GM23338 (cell line): Measurements from ENCODE around the gene IMPG2. TPM values are rescaled to one million over a fixed set of nuclear protein-coding genes. Genes with fewer than 3 reads are reported as not detected.

Experiments
- ATAC-seq: fragments of 200-7000 bp; cut with Tn5 transposase; 3 replicates; pipeline ENCODE4 v1.9.1; 2020
- DNase-seq: peaks from one replicate; pipeline ENCODE4 v3.0.0-alpha.2; 2015; ENCODE audit warnings: low spot score
- H2AFZ ChIP-seq: fragments of 200-600 bp; sonication (generic); 2 replicates; pipeline ENCODE4 v1.8.0; 2016; ENCODE audit warnings: antibody characterized with exemption, mild to moderate bottlenecking, moderate library complexity
- H3F3A ChIP-seq: fragments of 200-600 bp; sonication (generic); replicated peaks from 2 replicates; pipeline ENCODE4 v1.8.0; 2017; ENCODE audit warnings: antibody characterized with exemption, mixed run types, low read depth
- H3K27ac ChIP-seq: fragments of 200-600 bp; sonication (generic); 2 replicates; pipeline ENCODE4 v1.6.1; 2016; ENCODE audit warnings: low read depth
- H3K27me3 ChIP-seq: fragments of 200-600 bp; sonication (generic); 2 replicates; pipeline ENCODE4 v1.8.0; 2016; ENCODE audit warnings: mild to moderate bottlenecking, mixed run types, moderate library complexity; ENCODE audit not compliant: insufficient read depth
- H3K36me3 ChIP-seq: fragments of 200-600 bp; sonication (generic); 2 replicates; pipeline ENCODE4 v1.8.0; 2016; ENCODE audit warnings: mild to moderate bottlenecking; ENCODE audit not compliant: insufficient read depth
- H3K4me1 ChIP-seq: fragments of 200-600 bp; sonication (generic); 2 replicates; pipeline ENCODE4 v1.8.0; 2016; ENCODE audit warnings: mild to moderate bottlenecking, moderate library complexity; ENCODE audit not compliant: insufficient read depth
- H3K4me2 ChIP-seq: fragments of 200-600 bp; sonication (generic); 2 replicates; pipeline ENCODE4 v1.7.1; 2017; ENCODE audit warnings: mixed run types
- H3K4me3 ChIP-seq: fragments of 200-600 bp; sonication (generic); 2 replicates; pipeline ENCODE4 v1.6.1; 2016; ENCODE audit warnings: mixed run types
- H3K79me2 ChIP-seq: fragments of 200-600 bp; sonication (generic); replicated peaks from 2 replicates; pipeline ENCODE4 v1.8.0; 2017; ENCODE audit warnings: mild to moderate bottlenecking; ENCODE audit not compliant: insufficient read depth
- H3K9me2 ChIP-seq: fragments of 200-600 bp; sonication (generic); 2 replicates; pipeline ENCODE4 v1.8.0; 2017; ENCODE audit not compliant: insufficient read depth
- H4K20me1 ChIP-seq: fragments of 200-600 bp; sonication (generic); replicated peaks from 2 replicates; pipeline ENCODE4 v1.8.0; 2017; ENCODE audit warnings: mild to moderate bottlenecking; ENCODE audit not compliant: insufficient read depth
- H3K27ac Mint-ChIP-seq: 2 replicates; pipeline ENCODE4 v1.8.0; 2020; ENCODE audit warnings: inconsistent platforms, mild to moderate bottlenecking, moderate library complexity, mixed read lengths
- H3K27me3 Mint-ChIP-seq: 3 replicates; pipeline ENCODE4 v1.8.0; 2022; ENCODE audit warnings: low read depth, mild to moderate bottlenecking, moderate library complexity, mixed read lengths, inconsistent platforms; ENCODE audit not compliant: insufficient read depth, poor library complexity
- H3K36me3 Mint-ChIP-seq: 3 replicates; pipeline ENCODE4 v1.8.0; 2021; ENCODE audit warnings: low read depth, mild to moderate bottlenecking, inconsistent platforms, moderate library complexity, mixed read lengths
- H3K4me1 Mint-ChIP-seq: 3 replicates; pipeline ENCODE4 v1.8.0; 2020; ENCODE audit warnings: mild to moderate bottlenecking, inconsistent platforms, mixed read lengths
- H3K4me3 Mint-ChIP-seq: 3 replicates; pipeline ENCODE4 v1.8.0; 2021; ENCODE audit warnings: moderate library complexity, mild to moderate bottlenecking, inconsistent platforms, mixed read lengths
- H3K9me3 Mint-ChIP-seq: 3 replicates; pipeline ENCODE4 v1.8.0; 2020; ENCODE audit warnings: moderate library complexity, mild to moderate bottlenecking, inconsistent platforms, mixed read lengths
- CREB1 ChIP-seq: fragments of 250-450 bp; sonication (Bioruptor Pico); IDR thresholded peaks from 2 replicates; pipeline ENCODE4 v1.5.0; 2020; ENCODE audit warnings: low read depth, mild to moderate bottlenecking, moderate library complexity
- EZH2phosphoT487 ChIP-seq: fragments of 200-600 bp; sonication (generic); IDR thresholded peaks from one replicate; pipeline ENCODE4 v1.8.1; 2018; ENCODE audit warnings: antibody characterized with exemption; ENCODE audit not compliant: unreplicated experiment
- JUNB ChIP-seq: IDR thresholded peaks from one replicate; pipeline ENCODE4 v1.6.1; 2016; ENCODE audit warnings: antibody characterized with exemption; ENCODE audit not compliant: unreplicated experiment
- NANOG ChIP-seq: IDR thresholded peaks from 2 replicates; pipeline ENCODE4 v1.6.1; 2016; ENCODE audit warnings: antibody characterized with exemption, borderline replicate concordance
- POLR2AphosphoS5 ChIP-seq: IDR thresholded peaks from 2 replicates; pipeline ENCODE4 v1.6.1; 2016; ENCODE audit warnings: antibody characterized with exemption, low read depth
- STAT1 ChIP-seq: IDR thresholded peaks from one replicate; pipeline ENCODE4 v1.6.1; 2016; ENCODE audit warnings: antibody characterized with exemption; ENCODE audit not compliant: unreplicated experiment
- ZNF114 ChIP-seq: fragments of 250-450 bp; sonication (Bioruptor Pico); IDR thresholded peaks from 2 replicates; pipeline ENCODE4 v1.5.0; 2020; ENCODE audit warnings: mild to moderate bottlenecking, moderate library complexity
- ZNF331 ChIP-seq: fragments of 250-450 bp; sonication (Bioruptor Pico); IDR thresholded peaks from 2 replicates; pipeline ENCODE4 v1.5.0; 2020; ENCODE audit warnings: low read depth, mild to moderate bottlenecking, moderate library complexity
- polyA plus RNA-seq: library from polyadenylated mRNA; unstranded; fragments of >200 nt; fragmentation: Nextera tagmentation; extraction: Ambion mirVana; gene quantifications from 2 replicates; pipeline ENCODE4 v1.2.1, GENCODE V29; 2016
- total RNA-seq: library from RNA; depleted of rRNA; stranded (reverse); fragments of >200 nt; shearing (Covaris generic); gene quantifications from 2 replicates; pipeline ENCODE4 v1.2.3, GENCODE V29; 2014
- TF ChIP-seq, protein P1 (sequence below): fragments of 250-450 bp; sonication (Bioruptor Pico); IDR thresholded peaks from 2 replicates; pipeline ENCODE4 v1.5.0; 2020; ENCODE audit warnings: mild to moderate bottlenecking, moderate library complexity
- TF ChIP-seq, protein P2 (sequence below): IDR thresholded peaks from one replicate; pipeline ENCODE4 v1.6.1; 2018; ENCODE audit warnings: antibody characterized with exemption; ENCODE audit not compliant: unreplicated experiment
- TF ChIP-seq, protein P3 (sequence below), 2 experiments: fragments of 200-600 bp in 1 of 2; sonication (generic) in 1 of 2; conservative IDR thresholded peaks; 2 replicates each; pipeline versions ENCODE4 v1.5.1 to v1.6.1; 2016 to 2017; ENCODE audit warnings: antibody characterized with exemption in 2 of 2, low read depth in 2 of 2, mild to moderate bottlenecking in 2 of 2, moderate library complexity in 1 of 2

Gene IMPG2
- total and polyA plus RNA-seq, 2 experiments from 2014 or later: not detected

DNA sequence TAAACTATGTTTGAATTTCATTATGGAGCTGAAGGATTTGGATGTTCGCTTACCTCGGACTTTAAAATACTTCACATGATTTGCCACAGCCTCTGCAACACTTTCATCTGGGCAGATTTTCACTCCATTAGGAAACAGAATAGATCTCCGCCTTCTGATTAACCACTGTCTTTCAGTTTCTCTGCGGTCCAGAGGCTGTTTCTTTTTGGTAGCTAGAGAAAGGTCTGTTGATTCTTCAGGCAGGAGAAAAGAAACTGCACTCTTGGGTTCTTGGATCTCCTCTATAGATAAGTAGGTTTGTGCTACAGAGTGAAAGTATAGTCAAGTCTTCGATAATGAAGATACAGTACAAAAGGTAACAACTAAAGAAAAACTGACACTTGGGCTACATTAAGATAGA is 844 bp downstream of the IMPG2 start (continued):
- TF ChIP-seq, protein P1, sequence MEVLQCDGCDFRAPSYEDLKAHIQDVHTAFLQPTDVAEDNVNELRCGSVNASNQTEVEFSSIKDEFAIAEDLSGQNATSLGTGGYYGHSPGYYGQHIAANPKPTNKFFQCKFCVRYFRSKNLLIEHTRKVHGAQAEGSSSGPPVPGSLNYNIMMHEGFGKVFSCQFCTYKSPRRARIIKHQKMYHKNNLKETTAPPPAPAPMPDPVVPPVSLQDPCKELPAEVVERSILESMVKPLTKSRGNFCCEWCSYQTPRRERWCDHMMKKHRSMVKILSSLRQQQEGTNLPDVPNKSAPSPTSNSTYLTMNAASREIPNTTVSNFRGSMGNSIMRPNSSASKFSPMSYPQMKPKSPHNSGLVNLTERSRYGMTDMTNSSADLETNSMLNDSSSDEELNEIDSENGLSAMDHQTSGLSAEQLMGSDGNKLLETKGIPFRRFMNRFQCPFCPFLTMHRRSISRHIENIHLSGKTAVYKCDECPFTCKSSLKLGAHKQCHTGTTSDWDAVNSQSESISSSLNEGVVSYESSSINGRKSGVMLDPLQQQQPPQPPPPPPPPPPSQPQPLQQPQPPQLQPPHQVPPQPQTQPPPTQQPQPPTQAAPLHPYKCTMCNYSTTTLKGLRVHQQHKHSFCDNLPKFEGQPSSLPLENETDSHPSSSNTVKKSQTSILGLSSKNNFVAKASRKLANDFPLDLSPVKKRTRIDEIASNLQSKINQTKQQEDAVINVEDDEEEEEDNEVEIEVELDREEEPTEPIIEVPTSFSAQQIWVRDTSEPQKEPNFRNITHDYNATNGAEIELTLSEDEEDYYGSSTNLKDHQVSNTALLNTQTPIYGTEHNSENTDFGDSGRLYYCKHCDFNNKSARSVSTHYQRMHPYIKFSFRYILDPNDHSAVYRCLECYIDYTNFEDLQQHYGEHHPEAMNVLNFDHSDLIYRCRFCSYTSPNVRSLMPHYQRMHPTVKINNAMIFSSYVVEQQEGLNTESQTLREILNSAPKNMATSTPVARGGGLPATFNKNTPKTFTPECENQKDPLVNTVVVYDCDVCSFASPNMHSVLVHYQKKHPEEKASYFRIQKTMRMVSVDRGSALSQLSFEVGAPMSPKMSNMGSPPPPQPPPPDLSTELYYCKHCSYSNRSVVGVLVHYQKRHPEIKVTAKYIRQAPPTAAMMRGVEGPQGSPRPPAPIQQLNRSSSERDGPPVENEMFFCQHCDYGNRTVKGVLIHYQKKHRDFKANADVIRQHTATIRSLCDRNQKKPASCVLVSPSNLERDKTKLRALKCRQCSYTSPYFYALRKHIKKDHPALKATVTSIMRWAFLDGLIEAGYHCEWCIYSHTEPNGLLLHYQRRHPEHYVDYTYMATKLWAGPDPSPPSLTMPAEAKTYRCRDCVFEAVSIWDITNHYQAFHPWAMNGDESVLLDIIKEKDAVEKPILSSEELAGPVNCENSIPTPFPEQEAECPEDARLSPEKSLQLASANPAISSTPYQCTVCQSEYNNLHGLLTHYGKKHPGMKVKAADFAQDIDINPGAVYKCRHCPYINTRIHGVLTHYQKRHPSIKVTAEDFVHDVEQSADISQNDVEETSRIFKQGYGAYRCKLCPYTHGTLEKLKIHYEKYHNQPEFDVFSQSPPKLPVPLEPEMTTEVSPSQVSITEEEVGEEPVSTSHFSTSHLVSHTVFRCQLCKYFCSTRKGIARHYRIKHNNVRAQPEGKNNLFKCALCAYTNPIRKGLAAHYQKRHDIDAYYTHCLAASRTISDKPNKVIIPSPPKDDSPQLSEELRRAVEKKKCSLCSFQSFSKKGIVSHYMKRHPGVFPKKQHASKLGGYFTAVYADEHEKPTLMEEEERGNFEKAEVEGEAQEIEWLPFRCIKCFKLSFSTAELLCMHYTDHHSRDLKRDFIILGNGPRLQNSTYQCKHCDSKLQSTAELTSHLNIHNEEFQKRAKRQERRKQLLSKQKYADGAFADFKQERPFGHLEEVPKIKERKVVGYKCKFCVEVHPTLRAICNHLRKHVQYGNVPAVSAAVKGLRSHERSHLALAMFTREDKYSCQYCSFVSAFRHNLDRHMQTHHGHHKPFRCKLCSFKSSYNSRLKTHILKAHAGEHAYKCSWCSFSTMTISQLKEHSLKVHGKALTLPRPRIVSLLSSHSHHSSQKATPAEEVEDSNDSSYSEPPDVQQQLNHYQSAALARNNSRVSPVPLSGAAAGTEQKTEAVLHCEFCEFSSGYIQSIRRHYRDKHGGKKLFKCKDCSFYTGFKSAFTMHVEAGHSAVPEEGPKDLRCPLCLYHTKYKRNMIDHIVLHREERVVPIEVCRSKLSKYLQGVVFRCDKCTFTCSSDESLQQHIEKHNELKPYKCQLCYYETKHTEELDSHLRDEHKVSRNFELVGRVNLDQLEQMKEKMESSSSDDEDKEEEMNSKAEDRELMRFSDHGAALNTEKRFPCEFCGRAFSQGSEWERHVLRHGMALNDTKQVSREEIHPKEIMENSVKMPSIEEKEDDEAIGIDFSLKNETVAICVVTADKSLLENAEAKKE: no peak
- TF ChIP-seq, protein P2, sequence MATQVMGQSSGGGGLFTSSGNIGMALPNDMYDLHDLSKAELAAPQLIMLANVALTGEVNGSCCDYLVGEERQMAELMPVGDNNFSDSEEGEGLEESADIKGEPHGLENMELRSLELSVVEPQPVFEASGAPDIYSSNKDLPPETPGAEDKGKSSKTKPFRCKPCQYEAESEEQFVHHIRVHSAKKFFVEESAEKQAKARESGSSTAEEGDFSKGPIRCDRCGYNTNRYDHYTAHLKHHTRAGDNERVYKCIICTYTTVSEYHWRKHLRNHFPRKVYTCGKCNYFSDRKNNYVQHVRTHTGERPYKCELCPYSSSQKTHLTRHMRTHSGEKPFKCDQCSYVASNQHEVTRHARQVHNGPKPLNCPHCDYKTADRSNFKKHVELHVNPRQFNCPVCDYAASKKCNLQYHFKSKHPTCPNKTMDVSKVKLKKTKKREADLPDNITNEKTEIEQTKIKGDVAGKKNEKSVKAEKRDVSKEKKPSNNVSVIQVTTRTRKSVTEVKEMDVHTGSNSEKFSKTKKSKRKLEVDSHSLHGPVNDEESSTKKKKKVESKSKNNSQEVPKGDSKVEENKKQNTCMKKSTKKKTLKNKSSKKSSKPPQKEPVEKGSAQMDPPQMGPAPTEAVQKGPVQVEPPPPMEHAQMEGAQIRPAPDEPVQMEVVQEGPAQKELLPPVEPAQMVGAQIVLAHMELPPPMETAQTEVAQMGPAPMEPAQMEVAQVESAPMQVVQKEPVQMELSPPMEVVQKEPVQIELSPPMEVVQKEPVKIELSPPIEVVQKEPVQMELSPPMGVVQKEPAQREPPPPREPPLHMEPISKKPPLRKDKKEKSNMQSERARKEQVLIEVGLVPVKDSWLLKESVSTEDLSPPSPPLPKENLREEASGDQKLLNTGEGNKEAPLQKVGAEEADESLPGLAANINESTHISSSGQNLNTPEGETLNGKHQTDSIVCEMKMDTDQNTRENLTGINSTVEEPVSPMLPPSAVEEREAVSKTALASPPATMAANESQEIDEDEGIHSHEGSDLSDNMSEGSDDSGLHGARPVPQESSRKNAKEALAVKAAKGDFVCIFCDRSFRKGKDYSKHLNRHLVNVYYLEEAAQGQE: no peak

DNA sequence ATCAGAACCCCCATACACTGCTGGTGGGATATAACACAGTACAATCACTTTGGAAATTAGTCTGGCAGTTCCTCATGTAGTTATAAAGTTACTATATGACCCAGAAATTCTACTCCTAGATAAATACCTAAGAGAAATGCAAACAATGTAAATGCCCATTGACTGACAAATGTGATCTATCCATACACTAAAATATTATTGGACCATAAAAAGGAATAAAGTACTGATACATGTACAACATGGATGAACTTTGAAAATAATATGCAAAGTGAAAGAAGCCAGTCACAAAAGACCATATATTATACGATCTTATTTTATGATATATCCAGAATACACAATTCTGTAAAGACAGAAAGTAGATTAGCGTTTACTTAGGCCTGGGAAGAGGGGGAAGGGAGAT is 7.8 kb downstream of the IMPG2 start:
- Histone ChIP-seq H3K27ac (no peak overlapping the region), H3F3A (no peaks in the 10 kb centered on the region), H3K9me2 (no peaks in the 10 kb centered on the region), H3K4me3 (no peak overlapping the region), H3K4me1 (no peaks in the 10 kb centered on the region), H3K4me2 (no peak overlapping the region), H3K79me2 (no peaks in the 10 kb centered on the region), H2AFZ (no peak overlapping the region), H3K27me3 (no peaks in the 10 kb centered on the region), H4K20me1 (no peaks in the 10 kb centered on the region), H3K36me3 (no peaks in the 10 kb centered on the region)
- peaks cover 19% of the 10 kb centered on the region for H3K36me3 Mint-ChIP-seq
- H3K27ac Mint-ChIP-seq: no peak overlapping the region
- no peak overlapping the region for H3K4me3 Mint-ChIP-seq
- peaks cover 3% of the 10 kb centered on the region for H3K27me3 Mint-ChIP-seq
- no peaks in the 10 kb centered on the region for H3K4me1 Mint-ChIP-seq
- no peak for DNase-seq
- peaks cover 21% of the 10 kb centered on the region for H3K9me3 Mint-ChIP-seq
- ATAC-seq: no peak
- TF ChIP-seq EZH2phosphoT487 (no peak), ZNF114 (CRISPR knock-in tag) (no peak), POLR2AphosphoS5 (no peak), NANOG (no peak), CREB1 (CRISPR knock-in tag) (no peak), ZNF331 (CRISPR knock-in tag) (no peak), STAT1 (no peak), JUNB (no peak)
- TF ChIP-seq, protein P3, sequence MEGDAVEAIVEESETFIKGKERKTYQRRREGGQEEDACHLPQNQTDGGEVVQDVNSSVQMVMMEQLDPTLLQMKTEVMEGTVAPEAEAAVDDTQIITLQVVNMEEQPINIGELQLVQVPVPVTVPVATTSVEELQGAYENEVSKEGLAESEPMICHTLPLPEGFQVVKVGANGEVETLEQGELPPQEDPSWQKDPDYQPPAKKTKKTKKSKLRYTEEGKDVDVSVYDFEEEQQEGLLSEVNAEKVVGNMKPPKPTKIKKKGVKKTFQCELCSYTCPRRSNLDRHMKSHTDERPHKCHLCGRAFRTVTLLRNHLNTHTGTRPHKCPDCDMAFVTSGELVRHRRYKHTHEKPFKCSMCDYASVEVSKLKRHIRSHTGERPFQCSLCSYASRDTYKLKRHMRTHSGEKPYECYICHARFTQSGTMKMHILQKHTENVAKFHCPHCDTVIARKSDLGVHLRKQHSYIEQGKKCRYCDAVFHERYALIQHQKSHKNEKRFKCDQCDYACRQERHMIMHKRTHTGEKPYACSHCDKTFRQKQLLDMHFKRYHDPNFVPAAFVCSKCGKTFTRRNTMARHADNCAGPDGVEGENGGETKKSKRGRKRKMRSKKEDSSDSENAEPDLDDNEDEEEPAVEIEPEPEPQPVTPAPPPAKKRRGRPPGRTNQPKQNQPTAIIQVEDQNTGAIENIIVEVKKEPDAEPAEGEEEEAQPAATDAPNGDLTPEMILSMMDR (conservative IDR thresholded peaks at IDR 0.05; ENCODE audit: low read depth in 2 of 2): no peak
